Activated B cell treated with CpG ODN at 0.5 μM for 24 hours (primary cell): ENCODE results near the gene ATP2B2. TPM values are rescaled to one million over a fixed set of nuclear protein-coding genes. Genes with fewer than 3 reads are reported as not detected.

Experiments
- ATAC-seq: fragments of 200-7000 bp; cut with Tn5 transposase; one replicate; pipeline ENCODE4 v1.10.0; 2021; ENCODE audit warnings: low read depth, mild to moderate bottlenecking, moderate library complexity
- CTCF ChIA-PET: fragments of 350-600 bp; sonication (Branson Sonifier 250); formaldehyde crosslinking; loops from one replicate; lab custom pipeline; 2021; ENCODE audit warnings: antibody characterized with exemption; lab: Charles Lee
- POLR2A ChIA-PET: fragments of 350-600 bp; sonication (Branson Sonifier 250); formaldehyde crosslinking; loops from one replicate; lab custom pipeline; 2021; ENCODE audit warnings: antibody characterized with exemption; lab: Charles Lee
- DNase-seq: peaks from one replicate; pipeline ENCODE4 v3.0.0; 2022
- H3K27ac Mint-ChIP-seq: one replicate; pipeline ENCODE4 v1.8.0; 2020; ENCODE audit warnings: mixed read lengths
- H3K27me3 Mint-ChIP-seq: one replicate; pipeline ENCODE4 v1.8.0; 2021; ENCODE audit warnings: mixed read lengths
- H3K36me3 Mint-ChIP-seq: one replicate; pipeline ENCODE4 v1.8.0; 2021; ENCODE audit warnings: low read depth, mixed read lengths
- H3K4me1 Mint-ChIP-seq: one replicate; pipeline ENCODE4 v1.8.0; 2021; ENCODE audit warnings: mixed read lengths
- H3K4me3 Mint-ChIP-seq: one replicate; pipeline ENCODE4 v1.8.0; 2020; ENCODE audit warnings: mild to moderate bottlenecking, mixed read lengths
- H3K9me3 Mint-ChIP-seq: one replicate; pipeline ENCODE4 v1.8.0; 2020; ENCODE audit warnings: mixed read lengths
- intact Hi-C: fragments of 100-400 bp; cut with micrococcal nuclease; formaldehyde crosslinking; loops from one replicate; pipeline ENCODE4 v1.15.1; 2024
- total RNA-seq: library from RNA; stranded (reverse); gene quantifications from 2 replicates; pipeline ENCODE4 v1.2.3, GENCODE V29; 2022
- TF ChIP-seq, protein P1 (sequence below): fragments of 200-600 bp; IDR thresholded peaks from one replicate; pipeline ENCODE4 v1.8.0; 2022; ENCODE audit warnings: antibody characterized with exemption, mild to moderate bottlenecking

ATP2B2 gene
- total RNA-seq, 1 donor from 2014 or later, result not detected

- Mint-ChIP-seq H3K4me3 (no peak overlapping the region), H3K36me3 (no peaks in the 10 kb centered on the region), H3K9me3 (no peaks in the 10 kb centered on the region), H3K4me1 (peaks cover 47% of the 10 kb centered on the region), H3K27ac (peak overlapping the region; percentile 61), H3K27me3 (no peaks in the 10 kb centered on the region)
- TF ChIP-seq, protein P1, sequence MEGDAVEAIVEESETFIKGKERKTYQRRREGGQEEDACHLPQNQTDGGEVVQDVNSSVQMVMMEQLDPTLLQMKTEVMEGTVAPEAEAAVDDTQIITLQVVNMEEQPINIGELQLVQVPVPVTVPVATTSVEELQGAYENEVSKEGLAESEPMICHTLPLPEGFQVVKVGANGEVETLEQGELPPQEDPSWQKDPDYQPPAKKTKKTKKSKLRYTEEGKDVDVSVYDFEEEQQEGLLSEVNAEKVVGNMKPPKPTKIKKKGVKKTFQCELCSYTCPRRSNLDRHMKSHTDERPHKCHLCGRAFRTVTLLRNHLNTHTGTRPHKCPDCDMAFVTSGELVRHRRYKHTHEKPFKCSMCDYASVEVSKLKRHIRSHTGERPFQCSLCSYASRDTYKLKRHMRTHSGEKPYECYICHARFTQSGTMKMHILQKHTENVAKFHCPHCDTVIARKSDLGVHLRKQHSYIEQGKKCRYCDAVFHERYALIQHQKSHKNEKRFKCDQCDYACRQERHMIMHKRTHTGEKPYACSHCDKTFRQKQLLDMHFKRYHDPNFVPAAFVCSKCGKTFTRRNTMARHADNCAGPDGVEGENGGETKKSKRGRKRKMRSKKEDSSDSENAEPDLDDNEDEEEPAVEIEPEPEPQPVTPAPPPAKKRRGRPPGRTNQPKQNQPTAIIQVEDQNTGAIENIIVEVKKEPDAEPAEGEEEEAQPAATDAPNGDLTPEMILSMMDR, result no peak
- intact Hi-C loops, result no loop called here
- DNase-seq (no peak), ATAC-seq (no peak)
- POLR2A ChIA-PET, result interaction anchor here (1.1 kb wide), 1 partner anchor 17 kb away, joined by 3 read pairs; no protein-coding TSS in a partner anchor
- CTCF ChIA-PET, result no interaction called here
Measured at GRCh38 chr3:10437995-10438901, 67.1 kb downstream of the ATP2B2 start.

DNA sequence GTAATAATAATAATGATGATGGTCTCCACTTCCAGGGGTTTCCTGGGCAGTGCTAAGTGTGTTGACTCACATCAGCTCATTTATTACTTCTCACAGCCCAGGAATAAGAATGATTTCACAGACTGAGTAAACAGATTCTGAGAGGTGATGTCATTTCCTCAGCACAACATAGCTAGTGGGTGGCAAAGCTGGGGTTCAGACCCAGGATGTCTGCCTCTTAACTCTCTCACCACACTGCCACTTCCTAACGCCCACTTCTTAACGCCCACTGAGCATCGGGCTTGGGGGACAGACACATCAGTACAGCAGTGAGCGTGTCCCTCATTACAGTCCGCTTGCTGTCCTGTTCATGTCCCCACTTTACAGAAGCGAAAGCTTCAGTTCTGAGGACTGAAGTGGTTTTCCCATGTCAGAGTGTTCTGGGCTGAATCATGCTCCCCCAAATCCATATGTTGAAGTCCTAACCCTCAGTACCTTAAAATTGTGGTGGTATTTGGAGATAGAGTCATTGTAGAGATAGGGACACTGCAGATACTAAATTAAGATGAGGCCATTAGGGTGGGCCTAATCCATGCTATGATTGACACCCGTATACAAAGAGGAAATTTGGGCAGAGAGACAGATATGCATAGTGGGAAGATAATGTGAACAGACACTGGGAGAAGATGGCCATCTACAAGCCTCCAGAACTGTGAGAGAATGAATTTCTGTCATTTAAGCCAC lies 68.0 kb downstream of the ATP2B2 start:
- peak overlapping the region; percentile 60 for H3K27ac Mint-ChIP-seq
- POLR2A ChIA-PET, result interaction anchor here (0.5 to 1.1 kb wide), 3 partner anchors 17 to 1040 kb away, joined by 3 to 9 read pairs (median 3); partner anchors contain the start of gene SETD5
- intact Hi-C loops, result no loop called here
- DNase-seq, result no peak
- ATAC-seq, result peak; percentile 79
- H3K4me1 Mint-ChIP-seq, result peaks cover 47% of the 10 kb centered on the region
- peak overlapping the region; percentile 44 for H3K4me3 Mint-ChIP-seq
- H3K27me3 Mint-ChIP-seq, result no peaks in the 10 kb centered on the region
- CTCF ChIA-PET, result no interaction called here
- no peaks in the 10 kb centered on the region for H3K9me3 Mint-ChIP-seq
- no peaks in the 10 kb centered on the region for H3K36me3 Mint-ChIP-seq
- TF ChIP-seq, protein P1, result no peak

DNA sequence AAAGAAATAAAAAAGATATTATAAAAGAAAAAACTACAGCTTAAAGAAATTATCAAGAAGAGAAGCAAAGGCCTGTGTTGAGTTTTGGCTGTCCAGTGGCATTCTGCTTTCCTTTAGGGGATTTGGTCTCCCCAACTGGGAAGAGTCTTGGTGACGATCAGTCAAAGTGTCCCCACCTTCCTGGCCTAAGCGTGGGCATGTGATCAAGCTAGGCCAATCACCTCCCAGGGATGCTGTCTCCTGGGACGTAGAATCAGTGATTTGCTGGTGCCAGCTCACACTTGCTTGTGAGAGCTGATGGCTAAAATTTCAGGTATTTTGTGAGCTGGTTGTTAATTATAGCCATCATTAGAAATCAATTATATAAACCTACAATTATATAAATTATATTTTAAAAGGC lies 69.5 kb downstream of the ATP2B2 start:
- TF ChIP-seq, protein P1, result no peak
- ChIA-PET POLR2A (no interaction called here), CTCF (no interaction called here)
- DNase-seq, result no peak
- Mint-ChIP-seq H3K4me1 (peaks cover 37% of the 10 kb centered on the region), H3K27ac (no peak overlapping the region), H3K27me3 (no peaks in the 10 kb centered on the region), H3K4me3 (no peak overlapping the region), H3K36me3 (no peaks in the 10 kb centered on the region), H3K9me3 (no peaks in the 10 kb centered on the region)
- ATAC-seq, result no peak
- intact Hi-C loops, result no loop called here

GRCh38 chr3:10434938-10435336 lies 70.4 kb downstream of the ATP2B2 start:
- intact Hi-C loops, result no loop called here
- CTCF ChIA-PET, result no interaction called here
- Mint-ChIP-seq H3K4me3 (no peak overlapping the region), H3K36me3 (no peaks in the 10 kb centered on the region), H3K27ac (no peak overlapping the region), H3K9me3 (no peaks in the 10 kb centered on the region), H3K27me3 (no peaks in the 10 kb centered on the region), H3K4me1 (peaks cover 28% of the 10 kb centered on the region)
- ATAC-seq (no peak), DNase-seq (no peak)
- TF ChIP-seq, protein P1, result no peak
- POLR2A ChIA-PET, result no interaction called here
